ENCODE results near the gene NSMCE4A.
"Not testable (repeated sequence)": the region's sequence is repeated elsewhere in the genome, so short reads cannot be mapped to it uniquely, and the experiment has no call there.

Gene NSMCE4A

GRCh38 chr10:121988361-121989324, 13.6 kb upstream of the NSMCE4A start, which contains the start of gene TACC2:
Gene TACC2 (plus strand): TSS chr10:121989163. CDS start chr10:122021982, 32,819 bp downstream.
- DNase-seq (ENCODE audit: low spot score): no peak

GRCh38 chr10:121984463-121984862, 9.4 kb upstream of the NSMCE4A start:
- DNase-seq (ENCODE audit: low spot score): no peak

- DNase-seq (ENCODE audit: low spot score): no peak
These were observed 8.8 kb upstream of the NSMCE4A start for GRCh38 chr10:121983852-121984251.

- DNase-seq (ENCODE audit: low spot score): no peak
These were observed 6.3 kb upstream of the NSMCE4A start for GRCh38 chr10:121981346-121981745.

- no peak for DNase-seq (ENCODE audit: low spot score)
These were observed 3.5 kb upstream of the NSMCE4A start for GRCh38 chr10:121978511-121978910.

- no peak for DNase-seq (ENCODE audit: low spot score)
These were observed 1.6 kb upstream of the NSMCE4A start for GRCh38 chr10:121976607-121977006.

GRCh38 chr10:121975295-121976086, 474 bp upstream of the NSMCE4A start:
- no peak for DNase-seq (ENCODE audit: low spot score)

GRCh38 chr10:121974019-121974534, 940 bp downstream of the NSMCE4A start:
- no peak for DNase-seq (ENCODE audit: low spot score)

- not testable (repeated sequence) for DNase-seq (ENCODE audit: low spot score)
These were observed 5.9 kb downstream of the NSMCE4A start for GRCh38 chr10:121969086-121969485.

GRCh38 chr10:121965996-121966395, 9.0 kb downstream of the NSMCE4A start:
- no peak for DNase-seq (ENCODE audit: low spot score)

GRCh38 chr10:121961456-121961855, 13.6 kb downstream of the NSMCE4A start:
- no peak for DNase-seq (ENCODE audit: low spot score)

GRCh38 chr10:121959671-121960070, 15.3 kb downstream of the NSMCE4A start:
- DNase-seq (ENCODE audit: low spot score): no peak

- DNase-seq (ENCODE audit: low spot score): no peak
These were observed 18.6 kb downstream of the NSMCE4A start for GRCh38 chr10:121956111-121957061.

GRCh38 chr10:121952226-121952625, 22.8 kb downstream of the NSMCE4A start:
- no peak for DNase-seq (ENCODE audit: low spot score)

- DNase-seq (ENCODE audit: low spot score): no peak
These were observed 25.6 kb downstream of the NSMCE4A start for GRCh38 chr10:121949451-121949850.

GRCh38 chr10:121949049-121949448, 26.0 kb downstream of the NSMCE4A start:
- no peak for DNase-seq (ENCODE audit: low spot score)

- DNase-seq (ENCODE audit: low spot score): no peak
These were observed 27.4 kb downstream of the NSMCE4A start for GRCh38 chr10:121947343-121948330.

GRCh38 chr10:121942749-121943416, 32.1 kb downstream of the NSMCE4A start:
- no peak for DNase-seq (ENCODE audit: low spot score)

- DNase-seq (ENCODE audit: low spot score): no peak
These were observed 33.5 kb downstream of the NSMCE4A start for GRCh38 chr10:121941532-121941931.
